ENCODE results near the gene HMCN2.

GRCh38 chr9:130323051-130323745 lies 57.6 kb downstream of the HMCN2 start:
- TF ChIP-seq, protein P1, sequence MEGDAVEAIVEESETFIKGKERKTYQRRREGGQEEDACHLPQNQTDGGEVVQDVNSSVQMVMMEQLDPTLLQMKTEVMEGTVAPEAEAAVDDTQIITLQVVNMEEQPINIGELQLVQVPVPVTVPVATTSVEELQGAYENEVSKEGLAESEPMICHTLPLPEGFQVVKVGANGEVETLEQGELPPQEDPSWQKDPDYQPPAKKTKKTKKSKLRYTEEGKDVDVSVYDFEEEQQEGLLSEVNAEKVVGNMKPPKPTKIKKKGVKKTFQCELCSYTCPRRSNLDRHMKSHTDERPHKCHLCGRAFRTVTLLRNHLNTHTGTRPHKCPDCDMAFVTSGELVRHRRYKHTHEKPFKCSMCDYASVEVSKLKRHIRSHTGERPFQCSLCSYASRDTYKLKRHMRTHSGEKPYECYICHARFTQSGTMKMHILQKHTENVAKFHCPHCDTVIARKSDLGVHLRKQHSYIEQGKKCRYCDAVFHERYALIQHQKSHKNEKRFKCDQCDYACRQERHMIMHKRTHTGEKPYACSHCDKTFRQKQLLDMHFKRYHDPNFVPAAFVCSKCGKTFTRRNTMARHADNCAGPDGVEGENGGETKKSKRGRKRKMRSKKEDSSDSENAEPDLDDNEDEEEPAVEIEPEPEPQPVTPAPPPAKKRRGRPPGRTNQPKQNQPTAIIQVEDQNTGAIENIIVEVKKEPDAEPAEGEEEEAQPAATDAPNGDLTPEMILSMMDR (IDR thresholded peaks at IDR 0.05): no peak
- TF ChIP-seq ZFX (IDR thresholded peaks at IDR 0.05; ENCODE audit: borderline replicate concordance): no peak

Measured in 22Rv1 (cell line).